Activated CD8-positive, alpha-beta memory T cell treated with anti-CD3 and anti-CD28 coated beads, Interleukin-2, amount 10 ng/mL, durations not matched to agents 7 days and 5 days (primary cell): ENCODE measurements around the gene ANKRD39. TPM values are rescaled to one million over a fixed set of nuclear protein-coding genes. Genes with fewer than 3 reads are reported as not detected.
A peak's percentile ranks its signal among the peaks of the same experiment; 100 is the strongest.

ENCODE experiments used
- ATAC-seq: fragments of 150-1000 bp; cut with Tn5 transposase; one replicate; pipeline ENCODE4 v1.10.0; 2021; ENCODE audit warnings: moderate library complexity
- CTCF ChIA-PET: fragments of 350-600 bp; sonication (Branson Sonifier 250); formaldehyde crosslinking; loops from one replicate; lab custom pipeline; 2021; ENCODE audit warnings: antibody characterized with exemption; lab: Charles Lee
- DNase-seq: peaks from one replicate; pipeline ENCODE4 v3.0.0-alpha.2; 2020
- H3K27ac Mint-ChIP-seq: one replicate; pipeline ENCODE4 v1.8.0; 2021; ENCODE audit warnings: mild to moderate bottlenecking, mixed read lengths
- H3K27me3 Mint-ChIP-seq: one replicate; pipeline ENCODE4 v1.8.0; 2021; ENCODE audit warnings: mixed read lengths
- H3K36me3 Mint-ChIP-seq: one replicate; pipeline ENCODE4 v1.8.0; 2021; ENCODE audit warnings: mild to moderate bottlenecking, mixed read lengths
- H3K4me1 Mint-ChIP-seq: one replicate; pipeline ENCODE4 v1.8.0; 2021; ENCODE audit warnings: mixed read lengths
- H3K4me3 Mint-ChIP-seq: one replicate; pipeline ENCODE4 v1.8.0; 2021; ENCODE audit warnings: mild to moderate bottlenecking, moderate library complexity, mixed read lengths
- H3K9me3 Mint-ChIP-seq: one replicate; pipeline ENCODE4 v1.8.0; 2022; ENCODE audit warnings: low read depth, mixed read lengths
- total RNA-seq, 2 experiments: library from RNA; stranded (reverse); gene quantifications; one replicate each; pipeline ENCODE4 v1.2.3, GENCODE V29; 2021

Gene ANKRD39
- total RNA-seq, 2 experiments from 2014 or later, result 32.6 to 42.6 TPM

DNA sequence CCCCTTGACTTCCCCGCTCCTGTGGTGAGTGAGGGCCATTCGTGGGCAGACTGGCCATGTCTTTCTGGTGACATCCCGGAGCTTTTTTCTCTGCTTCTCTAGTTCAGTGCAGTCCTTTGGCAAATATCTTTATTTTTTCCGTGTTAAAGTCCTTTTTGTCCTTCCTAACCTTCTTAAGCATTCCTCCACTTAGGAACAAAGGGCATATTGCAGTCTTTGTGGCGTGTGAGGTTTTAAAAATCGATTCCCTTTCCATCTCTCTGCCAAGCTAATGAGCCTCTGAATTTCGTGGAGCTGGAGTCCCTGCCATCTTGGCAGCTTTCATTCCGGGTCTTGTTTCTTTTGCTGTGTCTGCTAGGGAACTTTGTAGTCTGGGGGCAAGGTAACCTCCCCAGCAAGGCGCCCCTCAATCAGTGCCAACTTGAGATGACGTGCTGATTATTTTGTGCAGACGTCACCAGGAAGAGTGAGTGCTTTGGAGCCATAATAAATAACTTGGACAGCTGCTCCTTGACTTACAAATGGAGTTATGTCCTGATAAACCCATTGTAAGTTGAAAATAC lies 36.6 kb downstream of the ANKRD39 start:
- H3K4me3 Mint-ChIP-seq, result no peak overlapping the region
- H3K27ac Mint-ChIP-seq, result no peak overlapping the region
- peaks cover 8% of the 10 kb centered on the region for H3K36me3 Mint-ChIP-seq

DNA sequence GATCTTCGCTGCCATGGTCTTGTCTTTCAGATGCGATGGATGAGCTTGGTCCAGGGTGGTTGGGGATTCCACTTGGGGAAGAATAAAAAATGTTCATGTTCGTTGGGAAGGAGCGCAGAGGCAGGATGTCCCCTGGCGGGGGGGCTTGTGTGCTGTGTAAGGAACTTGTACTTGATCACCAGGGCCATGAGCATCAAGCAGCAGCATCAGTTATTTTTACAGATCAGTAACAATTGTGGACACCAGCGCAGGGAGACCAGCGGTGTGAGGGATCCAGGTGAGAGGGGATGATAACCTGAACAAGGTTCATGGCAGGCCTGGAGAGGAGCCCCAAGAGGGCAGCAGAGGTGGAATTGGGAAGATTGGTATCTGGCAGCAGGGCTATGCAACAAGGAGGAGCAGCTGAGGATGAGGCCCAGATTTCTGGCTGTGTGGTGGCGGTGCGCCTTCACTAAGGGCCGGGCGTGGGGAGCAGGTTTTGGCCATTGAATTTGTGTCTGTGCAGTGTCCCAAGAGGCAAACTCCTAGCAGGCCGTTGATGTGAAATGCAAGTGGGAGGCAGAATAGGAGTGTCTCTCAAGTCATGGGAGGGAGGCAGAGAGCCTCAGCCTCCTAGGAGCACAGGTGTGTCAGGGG lies 37.8 kb downstream of the ANKRD39 start:
- Mint-ChIP-seq H3K36me3 (peaks cover 6% of the 10 kb centered on the region), H3K4me1 (peaks cover 47% of the 10 kb centered on the region), H3K27me3 (no peaks in the 10 kb centered on the region), H3K9me3 (no peaks in the 10 kb centered on the region), H3K27ac (no peak overlapping the region), H3K4me3 (no peak overlapping the region)
- CTCF ChIA-PET, result interaction anchor here (0.9 to 6.9 kb wide), 5 partner anchors 15 to 143 kb away, joined by 3 to 33 read pairs (median 4); partner anchors contain the start of gene ANKRD39
- DNase-seq, result no peak
- ATAC-seq, result no peak

More for the DNA sequence above, 36.6 kb downstream of the ANKRD39 start:
- CTCF ChIA-PET, result interaction anchor here (0.8 to 1.7 kb wide), 4 partner anchors 12 to 47 kb away, joined by 3 to 4 read pairs (median 3); partner anchors contain the start of gene ANKRD39
- no peak for DNase-seq
- Mint-ChIP-seq H3K9me3 (no peaks in the 10 kb centered on the region), H3K4me1 (peaks cover 42% of the 10 kb centered on the region), H3K27me3 (no peaks in the 10 kb centered on the region)
- no peak for ATAC-seq

GRCh38 chr2:96819128-96819875 lies 38.5 kb downstream of the ANKRD39 start:
- no peaks in the 10 kb centered on the region for H3K9me3 Mint-ChIP-seq
- ATAC-seq (no peak), DNase-seq (no peak)
- CTCF ChIA-PET, result interaction anchor here (0.9 to 6.9 kb wide), 9 partner anchors 11 to 475 kb away, joined by 3 to 33 read pairs (median 4); partner anchors contain the start of gene ANKRD39
- H3K27me3 Mint-ChIP-seq, result no peaks in the 10 kb centered on the region
- peaks cover 6% of the 10 kb centered on the region for H3K36me3 Mint-ChIP-seq
- no peak overlapping the region for H3K27ac Mint-ChIP-seq
- peaks cover 49% of the 10 kb centered on the region for H3K4me1 Mint-ChIP-seq
- H3K4me3 Mint-ChIP-seq, result no peak overlapping the region

DNA sequence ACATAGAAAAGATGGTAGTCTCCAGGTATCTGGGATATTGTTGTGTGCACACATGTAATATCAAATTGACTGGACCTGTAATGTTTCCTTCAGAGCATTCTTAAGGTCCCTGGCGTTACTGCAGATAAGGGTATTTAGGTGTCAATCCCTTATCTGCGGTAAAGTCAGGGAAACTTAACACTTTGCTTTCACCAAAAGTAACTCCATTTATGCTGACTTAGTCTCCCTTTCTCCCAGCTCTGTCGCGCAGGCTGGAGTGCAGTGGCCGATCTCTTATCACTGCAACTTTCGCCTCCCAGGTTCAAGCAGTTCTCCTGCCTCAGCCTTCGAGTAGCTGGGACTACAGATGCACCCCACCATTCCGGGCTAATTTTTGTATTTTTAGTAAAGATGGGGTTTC lies 39.9 kb downstream of the ANKRD39 start:
- no peak overlapping the region for H3K27ac Mint-ChIP-seq
- H3K36me3 Mint-ChIP-seq, result peaks cover 6% of the 10 kb centered on the region
- peak overlapping the region; percentile 81 for H3K4me3 Mint-ChIP-seq
- ATAC-seq (no peak), DNase-seq (no peak)
- H3K9me3 Mint-ChIP-seq, result no peaks in the 10 kb centered on the region
- no peaks in the 10 kb centered on the region for H3K27me3 Mint-ChIP-seq
- peaks cover 49% of the 10 kb centered on the region for H3K4me1 Mint-ChIP-seq
- CTCF ChIA-PET, result interaction anchor here (0.6 to 6.9 kb wide), 12 partner anchors 9 to 473 kb away, joined by 3 to 33 read pairs (median 5); partner anchors contain the start of gene ANKRD39

DNA sequence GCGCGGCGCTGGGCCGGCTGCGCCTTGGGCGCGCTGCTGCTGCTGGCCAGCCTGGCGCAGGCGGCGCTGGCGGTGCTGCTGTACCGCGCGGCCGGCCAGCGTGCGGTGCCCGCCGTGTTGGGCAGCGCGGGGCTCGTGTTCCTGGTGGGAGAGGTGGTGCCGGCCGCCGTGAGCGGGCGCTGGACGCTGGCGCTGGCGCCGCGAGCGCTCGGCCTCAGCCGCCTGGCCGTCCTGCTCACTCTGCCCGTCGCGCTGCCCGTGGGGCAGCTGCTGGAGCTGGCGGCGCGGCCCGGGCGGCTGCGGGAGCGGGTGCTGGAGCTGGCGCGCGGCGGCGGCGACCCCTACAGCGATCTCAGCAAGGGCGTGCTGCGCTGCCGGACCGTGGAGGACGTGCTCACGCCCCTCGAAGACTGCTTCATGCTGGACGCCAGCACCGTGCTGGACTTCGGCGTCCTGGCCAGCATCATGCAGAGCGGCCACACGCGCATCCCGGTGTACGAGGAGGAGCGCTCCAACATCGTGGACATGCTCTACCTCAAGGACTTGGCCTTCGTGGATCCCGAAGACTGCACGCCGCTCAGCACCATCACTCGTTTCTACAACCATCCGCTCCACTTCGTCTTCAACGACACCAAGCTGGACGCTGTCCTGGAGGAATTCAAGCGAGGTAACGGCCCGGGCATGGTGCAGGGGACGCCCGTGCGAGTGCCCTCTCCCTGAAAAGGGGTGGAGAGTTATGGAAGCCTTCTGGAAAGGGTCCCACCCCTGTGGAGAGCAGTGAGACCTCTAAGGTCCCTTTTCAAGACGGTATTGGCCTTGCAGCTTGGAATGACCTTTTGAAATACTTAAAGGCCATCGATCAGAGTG lies 40.7 kb downstream of the ANKRD39 start:
- H3K27ac Mint-ChIP-seq, result peak overlapping the region; percentile 38
- no peaks in the 10 kb centered on the region for H3K27me3 Mint-ChIP-seq
- CTCF ChIA-PET, result interaction anchor here (0.7 to 6.9 kb wide), 13 partner anchors 8 to 295 kb away, joined by 3 to 33 read pairs (median 5); partner anchors contain the start of gene ANKRD39
- H3K4me1 Mint-ChIP-seq, result peaks cover 49% of the 10 kb centered on the region
- H3K9me3 Mint-ChIP-seq, result no peaks in the 10 kb centered on the region
- H3K4me3 Mint-ChIP-seq, result peak overlapping the region; percentile 81
- H3K36me3 Mint-ChIP-seq, result peaks cover 6% of the 10 kb centered on the region
- ATAC-seq (no peak), DNase-seq (no peak)

GRCh38 chr2:96816127-96816835 lies 41.5 kb downstream of the ANKRD39 start, which contains the start of gene CNNM3:
TSS of gene CNNM3 (plus strand) at chr2:96816268. CDS start at chr2:96816278, 10 bp downstream.
- CTCF ChIA-PET, result interaction anchor here (0.6 to 6.9 kb wide), 11 partner anchors 14 to 304 kb away, joined by 4 to 33 read pairs (median 5); partner anchors contain the start of gene ANKRD39
- H3K36me3 Mint-ChIP-seq, result peaks cover 6% of the 10 kb centered on the region
- H3K27me3 Mint-ChIP-seq, result no peaks in the 10 kb centered on the region
- DNase-seq (peak; percentile 96), ATAC-seq (peak; percentile 94)
- H3K27ac Mint-ChIP-seq, result peak within 1 kb of the TSS; percentile 58
- peak within 1 kb of the TSS; percentile 84 for H3K4me3 Mint-ChIP-seq
- peaks cover 47% of the 10 kb centered on the region for H3K4me1 Mint-ChIP-seq
- no peaks in the 10 kb centered on the region for H3K9me3 Mint-ChIP-seq

- ATAC-seq, result peak; percentile 1
Observed at GRCh38 chr2:96815326-96816126, 42.3 kb downstream of the ANKRD39 start.

GRCh38 chr2:96813656-96814055 lies 44.2 kb downstream of the ANKRD39 start:
- CTCF ChIA-PET, result interaction anchor here (1.0 to 6.9 kb wide), 4 partner anchors 11 to 53 kb away, joined by 3 to 33 read pairs (median 4); partner anchors contain the start of gene ANKRD39
- Mint-ChIP-seq H3K27ac (no peak overlapping the region), H3K36me3 (peaks cover 6% of the 10 kb centered on the region), H3K27me3 (no peaks in the 10 kb centered on the region), H3K4me1 (peaks cover 22% of the 10 kb centered on the region), H3K9me3 (no peaks in the 10 kb centered on the region), H3K4me3 (no peak overlapping the region)
- ATAC-seq (no peak), DNase-seq (no peak)

More at GRCh38 chr2:96815326-96816126, 42.3 kb downstream of the ANKRD39 start:
- Mint-ChIP-seq H3K36me3 (peaks cover 6% of the 10 kb centered on the region), H3K9me3 (no peaks in the 10 kb centered on the region), H3K4me1 (peaks cover 40% of the 10 kb centered on the region), H3K27ac (peak overlapping the region; percentile 58), H3K27me3 (no peaks in the 10 kb centered on the region), H3K4me3 (peak overlapping the region; percentile 84)
- CTCF ChIA-PET, result interaction anchor here (0.6 to 6.9 kb wide), 12 partner anchors 9 to 303 kb away, joined by 3 to 33 read pairs (median 5); partner anchors contain the start of gene ANKRD39
- DNase-seq, result no peak

GRCh38 chr2:96811917-96812316 lies 45.9 kb downstream of the ANKRD39 start:
- ATAC-seq (no peak), DNase-seq (no peak)
- H3K27me3 Mint-ChIP-seq, result no peaks in the 10 kb centered on the region
- H3K27ac Mint-ChIP-seq, result no peak overlapping the region
- H3K4me1 Mint-ChIP-seq, result peaks cover 10% of the 10 kb centered on the region
- H3K36me3 Mint-ChIP-seq, result no peaks in the 10 kb centered on the region
- no peaks in the 10 kb centered on the region for H3K9me3 Mint-ChIP-seq
- CTCF ChIA-PET, result interaction anchor here (0.5 to 2.1 kb wide), 2 partner anchors 11 to 46 kb away, joined by 6 read pairs; partner anchors contain the start of gene ANKRD39
- no peak overlapping the region for H3K4me3 Mint-ChIP-seq

GRCh38 chr2:96810783-96811192 lies 47.0 kb downstream of the ANKRD39 start:
- CTCF ChIA-PET, result interaction anchor here (1.4 to 1.7 kb wide), 2 partner anchors 10 to 12 kb away, joined by 4 to 6 read pairs; no protein-coding TSS in a partner anchor
- H3K27ac Mint-ChIP-seq, result no peak overlapping the region

More at GRCh38 chr2:96810783-96811192, 47.0 kb downstream of the ANKRD39 start:
- peaks cover 19% of the 10 kb centered on the region for H3K4me1 Mint-ChIP-seq
- H3K4me3 Mint-ChIP-seq, result no peak overlapping the region
- DNase-seq, result no peak
- ATAC-seq, result no peak
- peaks cover 3% of the 10 kb centered on the region for H3K36me3 Mint-ChIP-seq
- H3K27me3 Mint-ChIP-seq, result no peaks in the 10 kb centered on the region
- no peaks in the 10 kb centered on the region for H3K9me3 Mint-ChIP-seq
